Small intestine (tissue), 7 donors: ENCODE data around the gene DIDO1. TPM values are rescaled to one million over a fixed set of nuclear protein-coding genes. Genes with fewer than 3 reads are reported as not detected.

Source experiments
- DNase-seq, 2 donors: peaks; one replicate each; pipeline versions ENCODE4 v3.0.0 to v3.0.0-alpha.2; 2013
- FAIRE-seq: peaks from 2 replicates; lab custom pipeline; 2012; peaks lifted over from hg19 to GRCh38; lab: Jason Lieb, UNC
- H3K27ac ChIP-seq, 3 donors: one replicate each; pipeline ENCODE4 v1.5.1; 2013; ENCODE audit warnings: low read length in 2 of 3, mild to moderate bottlenecking in 2 of 3, control low read depth in 1 of 3, inconsistent platforms in 1 of 3, low read depth in 1 of 3, moderate library complexity in 1 of 3
- H3K27me3 ChIP-seq, 3 donors: one replicate each; pipeline ENCODE4 v1.6.1; 2013; ENCODE audit warnings: low read length in 3 of 3, inconsistent platforms in 1 of 3; ENCODE audit not compliant: control insufficient read depth in 3 of 3, insufficient read depth in 3 of 3
- H3K36me3 ChIP-seq, 3 donors: one replicate each; pipeline ENCODE4 v1.6.1; 2013; ENCODE audit warnings: low read length in 3 of 3, inconsistent platforms in 1 of 3, low read depth in 1 of 3, mild to moderate bottlenecking in 1 of 3, moderate library complexity in 1 of 3; ENCODE audit not compliant: control insufficient read depth in 3 of 3, insufficient read depth in 2 of 3
- H3K4me1 ChIP-seq, 3 donors: one replicate each; pipeline ENCODE4 v1.6.1; 2013; ENCODE audit warnings: low read length in 2 of 3, inconsistent platforms in 1 of 3, low read depth in 1 of 3, mild to moderate bottlenecking in 1 of 3, moderate library complexity in 1 of 3; ENCODE audit not compliant: control insufficient read depth in 3 of 3, insufficient read depth in 2 of 3
- H3K4me3 ChIP-seq, 3 donors: one replicate each; pipeline ENCODE4 v1.5.1; 2013; ENCODE audit warnings: low read length in 3 of 3, control low read depth in 1 of 3, inconsistent platforms in 1 of 3, low read depth in 1 of 3, mild to moderate bottlenecking in 1 of 3, moderate library complexity in 1 of 3
- H3K9me3 ChIP-seq, 2 donors: one replicate each; pipeline ENCODE4 v1.6.1; 2013; ENCODE audit warnings: low read depth in 1 of 2, low read length in 1 of 2; ENCODE audit not compliant: control insufficient read depth in 2 of 2, insufficient read depth in 1 of 2
- WGBS, 3 donors: extraction: QIAGEN DNeasy Blood & Tissue Kit; methylation state at CpG; one replicate each; pipeline ENCODE4 v1.1.7; 2013; 5-methylcytosine and 5-hydroxymethylcytosine counted together
- polyA plus RNA-seq, 4 donors: library from polyadenylated mRNA; stranded (reverse) in 3 of 4; unstranded in 1 of 4; fragments of 200-250 nt in 3 of 4; fragments of 120-200 nt in 1 of 4; gene quantifications; one replicate each; pipeline versions ENCODE4 v1.2.1 to v1.2.3, GENCODE V29; 2013
- donor health status: healthy with polysubstance abuse.
- donor health status: control.
- donor health status: control.
- donor health status: Bipolar disorder and iron deficiency.
- donor health status: healthy.

The DIDO1 gene
- polyA plus RNA-seq, 4 donors: 11.6 to 49.4 (median 15.7) TPM

GRCh38 chr20:62834967-62835730 lies 91.2 kb downstream of the DIDO1 start:
- Histone ChIP-seq H3K4me3 (no peak overlapping the region), H3K27ac (no peak overlapping the region), H3K4me1 (peaks cover 3 to 13% (median 4%) of the 10 kb centered on the region in 3 donors), H3K36me3 (peaks cover 0 to under 1% (median 0%) of the 10 kb centered on the region in 3 donors), H3K9me3 (no peaks in the 10 kb centered on the region), H3K27me3 (peaks cover 0 to 2% (median 0%) of the 10 kb centered on the region in 3 donors)
- no peak for FAIRE-seq
- DNase-seq: no peak
- WGBS, 3 donors: 90 to 93% (median 92%) methylated on average over 24 of the region's 24 CpGs

- 9 to 46% (median 17%) methylated on average over 14 of the region's 14 CpGs for whole genome bisulfite sequencing, 3 donors
- Histone ChIP-seq H3K4me1 (peaks cover 3 to 4% (median 3%) of the 10 kb centered on the region in 3 donors), H3K27ac (peak overlapping the region in 1 of 3 donors; percentile 71), H3K36me3 (no peaks in the 10 kb centered on the region), H3K27me3 (peaks cover 0 to 2% (median 0%) of the 10 kb centered on the region in 3 donors), H3K4me3 (no peak overlapping the region), H3K9me3 (no peaks in the 10 kb centered on the region)
- FAIRE-seq (no peak), DNase-seq (peak in 1 of 2 donors; percentile 58)
Observed at GRCh38 chr20:62832951-62833391, 93.3 kb downstream of the DIDO1 start.

GRCh38 chr20:62832212-62832922 lies 93.9 kb downstream of the DIDO1 start:
- no peak overlapping the region for H3K4me3 ChIP-seq

GRCh38 chr20:62831854-62832211 lies 94.5 kb downstream of the DIDO1 start:
- WGBS, 3 donors: 27 to 61% (median 41%) methylated on average over 10 of the region's 10 CpGs
- DNase-seq: no peak
- H3K36me3 ChIP-seq: no peaks in the 10 kb centered on the region
- FAIRE-seq: no peak
- H3K27ac ChIP-seq: peak overlapping the region in 2 of 3 donors; percentile 18 to 51
- H3K4me1 ChIP-seq: peaks cover 0 to 4% (median 3%) of the 10 kb centered on the region in 3 donors
- H3K9me3 ChIP-seq: no peaks in the 10 kb centered on the region
- H3K4me3 ChIP-seq: no peak overlapping the region
- H3K27me3 ChIP-seq: peaks cover 0 to 2% (median 0%) of the 10 kb centered on the region in 3 donors

More at GRCh38 chr20:62832212-62832922, 93.9 kb downstream of the DIDO1 start:
- H3K27me3 ChIP-seq: peaks cover 0 to 2% (median 0%) of the 10 kb centered on the region in 3 donors
- 17 to 35% (median 20%) methylated on average over 19 to 22 of the region's 22 CpGs for WGBS, 3 donors
- H3K36me3 ChIP-seq: no peaks in the 10 kb centered on the region
- no peak for FAIRE-seq
- H3K27ac ChIP-seq: peak overlapping the region in 2 of 3 donors; percentile 51 to 71
- peak in 1 of 2 donors; percentile 46 for DNase-seq
- no peaks in the 10 kb centered on the region for H3K9me3 ChIP-seq
- H3K4me1 ChIP-seq: peaks cover 0 to 4% (median 3%) of the 10 kb centered on the region in 3 donors

- peaks cover 0 to 2% (median 0%) of the 10 kb centered on the region in 3 donors for H3K27me3 ChIP-seq
- peaks cover 0 to 4% (median 3%) of the 10 kb centered on the region in 3 donors for H3K4me1 ChIP-seq
- H3K27ac ChIP-seq: peak overlapping the region in 2 of 3 donors; percentile 18 to 51
- 17 to 73% (median 39%) methylated on average over 10 of the region's 10 CpGs for WGBS, 3 donors
- no peak overlapping the region for H3K4me3 ChIP-seq
- DNase-seq: peak in 1 of 2 donors; percentile 78
- FAIRE-seq: no peak
- no peaks in the 10 kb centered on the region for H3K36me3 ChIP-seq
- H3K9me3 ChIP-seq: no peaks in the 10 kb centered on the region
Observed at GRCh38 chr20:62831361-62831788, 94.9 kb downstream of the DIDO1 start.

GRCh38 chr20:62830821-62831220 lies 95.5 kb downstream of the DIDO1 start:
- H3K9me3 ChIP-seq: no peaks in the 10 kb centered on the region
- H3K27ac ChIP-seq: peak overlapping the region in 1 of 3 donors; percentile 8
- DNase-seq: no peak
- FAIRE-seq: no peak
- peaks cover 0 to 1% (median 0%) of the 10 kb centered on the region in 3 donors for H3K27me3 ChIP-seq
- 38 to 75% (median 52%) methylated on average over 21 to 22 of the region's 22 CpGs for WGBS, 3 donors
- no peak overlapping the region for H3K4me3 ChIP-seq
- H3K36me3 ChIP-seq: no peaks in the 10 kb centered on the region
- peaks cover 0 to 4% (median 3%) of the 10 kb centered on the region in 3 donors for H3K4me1 ChIP-seq

- no peak for DNase-seq
- no peaks in the 10 kb centered on the region for H3K27me3 ChIP-seq
- H3K36me3 ChIP-seq: no peaks in the 10 kb centered on the region
- no peaks in the 10 kb centered on the region for H3K9me3 ChIP-seq
- FAIRE-seq: no peak
- H3K4me3 ChIP-seq: no peak overlapping the region
- H3K4me1 ChIP-seq: peaks cover 0 to 4% (median 3%) of the 10 kb centered on the region in 3 donors
- H3K27ac ChIP-seq: no peak overlapping the region
- 90 to 91% (median 91%) methylated on average over 13 to 14 of the region's 14 CpGs for WGBS, 3 donors
Observed at GRCh38 chr20:62830251-62830650, 96.1 kb downstream of the DIDO1 start.
